ENCODE data around the gene ADAMTS9. TPM values are rescaled to one million over a fixed set of nuclear protein-coding genes. Genes with fewer than 3 reads are reported as not detected.

ADAMTS9 gene
- total RNA-seq, 6 donors from 2014 or later: 12.3 to 54.9 (median 26.6) TPM

DNA sequence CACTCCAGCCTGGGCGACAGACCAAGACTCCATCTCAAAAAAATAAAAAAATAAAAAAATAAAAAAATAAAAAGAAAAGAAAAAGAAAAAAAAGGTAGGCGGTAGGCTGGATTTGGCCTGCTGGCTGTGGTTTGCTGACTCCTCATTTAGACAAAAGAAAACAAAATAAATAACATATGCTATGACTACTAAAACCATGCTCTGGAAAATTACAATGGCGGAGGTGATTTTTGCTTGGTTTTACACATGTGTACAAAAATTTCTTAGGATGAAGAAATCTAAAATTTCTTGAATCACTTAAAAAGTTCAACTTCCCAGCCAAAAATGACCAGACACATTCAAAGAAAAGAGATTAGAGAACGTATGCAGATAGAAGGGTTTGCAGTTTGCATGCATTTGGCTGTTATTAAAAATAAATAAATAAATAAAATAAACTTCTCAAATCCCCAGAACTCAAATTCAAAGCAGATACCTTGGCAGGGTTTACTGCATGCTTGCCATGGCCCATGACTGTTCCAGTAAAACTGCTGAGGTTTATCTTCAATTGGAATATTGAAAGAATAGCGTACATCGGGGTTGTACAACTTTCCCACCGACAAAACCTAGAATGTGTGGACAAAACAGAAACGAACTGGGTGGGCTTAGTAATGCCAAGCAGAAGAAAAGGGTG, 65.9 kb downstream of the ADAMTS9 start:
- H3K27ac ChIP-seq: no peak overlapping the region
- H3K36me3 ChIP-seq: peaks cover 0 to 33% (median 1%) of the 10 kb centered on the region in 4 donors
- WGBS, 2 donors: 89 to 92% methylated on average over 8 of the region's 8 CpGs

DNA sequence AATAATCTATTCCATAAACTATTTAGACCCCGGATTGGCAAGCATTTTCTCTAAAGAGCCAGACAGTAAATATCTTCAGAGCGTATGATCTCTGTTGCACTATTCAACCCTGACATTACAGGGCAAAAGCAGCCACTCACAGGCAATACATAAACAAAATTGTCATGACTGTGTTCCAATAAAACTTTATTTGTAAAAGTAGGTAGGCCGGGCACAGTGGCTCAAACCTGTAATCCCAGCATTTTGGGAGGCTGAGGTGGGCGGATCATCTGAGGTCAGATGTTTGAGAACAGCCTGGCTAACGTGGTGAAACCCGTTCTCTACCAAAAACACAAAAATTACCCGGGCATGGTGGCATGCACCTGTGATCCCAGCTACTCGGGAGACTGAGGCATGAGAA, 66.5 kb downstream of the ADAMTS9 start:
- DNase-seq (no peak), ATAC-seq (ENCODE audit: low FRiP score in 2 of 2) (no peak)
- TF ChIP-seq EP300 (IDR thresholded peaks at IDR 0.05): no peak
- TF ChIP-seq POLR2A (IDR thresholded peaks at IDR 0.05): no peak
- no peak for TF ChIP-seq POLR2AphosphoS5 (IDR thresholded peaks at IDR 0.05)
- TF ChIP-seq, protein P1, sequence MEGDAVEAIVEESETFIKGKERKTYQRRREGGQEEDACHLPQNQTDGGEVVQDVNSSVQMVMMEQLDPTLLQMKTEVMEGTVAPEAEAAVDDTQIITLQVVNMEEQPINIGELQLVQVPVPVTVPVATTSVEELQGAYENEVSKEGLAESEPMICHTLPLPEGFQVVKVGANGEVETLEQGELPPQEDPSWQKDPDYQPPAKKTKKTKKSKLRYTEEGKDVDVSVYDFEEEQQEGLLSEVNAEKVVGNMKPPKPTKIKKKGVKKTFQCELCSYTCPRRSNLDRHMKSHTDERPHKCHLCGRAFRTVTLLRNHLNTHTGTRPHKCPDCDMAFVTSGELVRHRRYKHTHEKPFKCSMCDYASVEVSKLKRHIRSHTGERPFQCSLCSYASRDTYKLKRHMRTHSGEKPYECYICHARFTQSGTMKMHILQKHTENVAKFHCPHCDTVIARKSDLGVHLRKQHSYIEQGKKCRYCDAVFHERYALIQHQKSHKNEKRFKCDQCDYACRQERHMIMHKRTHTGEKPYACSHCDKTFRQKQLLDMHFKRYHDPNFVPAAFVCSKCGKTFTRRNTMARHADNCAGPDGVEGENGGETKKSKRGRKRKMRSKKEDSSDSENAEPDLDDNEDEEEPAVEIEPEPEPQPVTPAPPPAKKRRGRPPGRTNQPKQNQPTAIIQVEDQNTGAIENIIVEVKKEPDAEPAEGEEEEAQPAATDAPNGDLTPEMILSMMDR (IDR thresholded peaks at IDR 0.05): no peak
- Histone ChIP-seq H3K4me3 (no peak overlapping the region), H3K36me3 (peaks cover 0 to 32% (median 1%) of the 10 kb centered on the region in 4 donors), H3K9me3 (no peaks in the 10 kb centered on the region), H3K4me1 (peaks cover 0 to 6% (median 0%) of the 10 kb centered on the region in 4 donors), H3K27me3 (no peaks in the 10 kb centered on the region), H3K27ac (no peak overlapping the region)
- WGBS, 2 donors: 92 to 93% methylated on average over 8 of the region's 8 CpGs

More for the DNA sequence above, 65.9 kb downstream of the ADAMTS9 start:
- Histone ChIP-seq H3K9me3 (no peaks in the 10 kb centered on the region), H3K4me3 (no peak overlapping the region), H3K27me3 (no peaks in the 10 kb centered on the region), H3K4me1 (peaks cover 0 to 6% (median 0%) of the 10 kb centered on the region in 4 donors)
- TF ChIP-seq POLR2AphosphoS5 (IDR thresholded peaks at IDR 0.05): no peak
- TF ChIP-seq, protein P1 (IDR thresholded peaks at IDR 0.05): no peak
- no peak for TF ChIP-seq POLR2A (IDR thresholded peaks at IDR 0.05)
- no peak for TF ChIP-seq EP300 (IDR thresholded peaks at IDR 0.05)
- ATAC-seq (ENCODE audit: low FRiP score in 2 of 2): no peak
- no peak for DNase-seq

DNA sequence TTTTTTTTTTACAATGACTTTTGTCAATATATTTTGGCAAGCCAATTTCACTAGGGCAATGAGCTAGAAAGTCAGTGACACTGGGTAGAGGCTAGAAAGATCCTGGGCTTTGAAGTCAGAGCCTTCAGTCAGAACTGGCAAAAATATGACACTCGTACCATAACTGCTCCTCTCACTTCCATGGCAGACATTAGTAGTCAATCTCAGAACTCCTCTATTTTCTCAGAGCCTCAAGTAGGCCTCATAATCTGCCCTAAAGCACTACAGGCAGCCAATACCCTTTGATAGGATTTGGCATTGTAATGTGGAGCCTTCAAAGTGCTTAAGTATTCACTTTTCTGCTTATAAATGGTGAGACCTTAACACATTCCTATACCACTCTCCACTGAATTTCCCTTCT, 67.8 kb downstream of the ADAMTS9 start:
- Histone ChIP-seq H3K36me3 (peaks cover 0 to 40% (median under 1%) of the 10 kb centered on the region in 4 donors), H3K4me3 (no peak overlapping the region), H3K4me1 (peaks cover 0 to 6% (median 0%) of the 10 kb centered on the region in 4 donors), H3K9me3 (no peaks in the 10 kb centered on the region), H3K27ac (no peak overlapping the region), H3K27me3 (no peaks in the 10 kb centered on the region)
- 74 to 100% methylated on average over 1 of the region's 1 CpG for WGBS, 2 donors
- ATAC-seq (ENCODE audit: low FRiP score in 2 of 2) (no peak), DNase-seq (no peak)
- TF ChIP-seq POLR2AphosphoS5 (IDR thresholded peaks at IDR 0.05) (no peak), POLR2A (IDR thresholded peaks at IDR 0.05) (no peak), EP300 (IDR thresholded peaks at IDR 0.05) (no peak)
- TF ChIP-seq, protein P1 (IDR thresholded peaks at IDR 0.05): no peak

DNA sequence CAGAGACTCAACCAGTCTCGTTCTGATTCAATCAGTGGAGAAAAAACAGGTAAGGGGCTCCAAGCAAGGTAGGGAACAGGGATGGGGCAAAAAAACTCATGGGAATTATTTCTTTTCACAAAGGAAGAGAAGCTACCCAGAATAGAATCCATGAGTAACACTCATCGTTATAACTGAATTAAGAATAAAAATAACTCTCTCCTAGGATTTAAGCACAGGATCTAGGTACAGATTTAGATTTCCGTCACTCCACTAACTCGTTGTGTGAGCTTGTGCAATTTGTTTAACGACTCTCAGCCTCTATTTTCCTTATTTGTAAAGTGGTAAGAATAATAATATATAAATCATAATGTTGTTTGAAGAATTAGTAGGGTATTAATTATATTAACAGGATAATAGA, 68.6 kb downstream of the ADAMTS9 start:
- no peak overlapping the region for H3K27ac ChIP-seq
- ATAC-seq (ENCODE audit: low FRiP score in 2 of 2): no peak
- no peak overlapping the region for H3K4me3 ChIP-seq
- TF ChIP-seq EP300 (IDR thresholded peaks at IDR 0.05): no peak
- TF ChIP-seq POLR2AphosphoS5 (IDR thresholded peaks at IDR 0.05): no peak
- TF ChIP-seq, protein P1 (IDR thresholded peaks at IDR 0.05): no peak
- no peak for TF ChIP-seq POLR2A (IDR thresholded peaks at IDR 0.05)
- WGBS, 2 donors: 84 to 89% methylated on average over 5 of the region's 5 CpGs
- H3K36me3 ChIP-seq: peaks cover 0 to 47% (median 2%) of the 10 kb centered on the region in 4 donors
- no peak for DNase-seq
- peaks cover 0 to 6% (median 0%) of the 10 kb centered on the region in 4 donors for H3K4me1 ChIP-seq
- H3K9me3 ChIP-seq: no peaks in the 10 kb centered on the region
- no peaks in the 10 kb centered on the region for H3K27me3 ChIP-seq

DNA sequence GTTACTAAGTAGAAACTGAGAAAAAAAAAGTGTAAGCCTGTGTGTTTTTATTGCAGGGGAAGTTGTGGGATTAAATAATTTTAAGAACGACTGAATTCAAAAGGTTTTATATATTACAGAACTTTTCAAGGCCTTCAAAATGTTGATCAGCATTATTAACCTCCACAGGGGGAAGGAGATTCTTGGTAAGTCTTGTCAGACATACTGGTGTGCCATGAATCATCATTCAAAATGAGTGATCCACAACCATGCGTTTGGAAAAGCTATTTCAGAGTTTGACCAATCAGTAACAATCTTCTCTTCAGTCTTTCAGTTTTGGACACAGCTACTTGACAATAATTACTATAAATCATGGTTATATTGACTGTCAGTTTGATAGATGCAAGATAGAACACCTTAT, 70.2 kb downstream of the ADAMTS9 start:
- H3K4me3 ChIP-seq: no peak overlapping the region
- H3K36me3 ChIP-seq: peaks cover 0 to 49% (median 2%) of the 10 kb centered on the region in 4 donors
- no peaks in the 10 kb centered on the region for H3K9me3 ChIP-seq
- peaks cover 0 to 10% (median 7%) of the 10 kb centered on the region in 4 donors for H3K4me1 ChIP-seq
- ATAC-seq (ENCODE audit: low FRiP score in 2 of 2): no peak
- peak overlapping the region in 2 of 4 donors; percentile 59 to 63 for H3K27ac ChIP-seq
- 49 to 64% methylated on average over 2 of the region's 2 CpGs for WGBS, 2 donors
- H3K27me3 ChIP-seq: no peaks in the 10 kb centered on the region
- DNase-seq: no peak
- no peak for TF ChIP-seq POLR2AphosphoS5 (IDR thresholded peaks at IDR 0.05)
- TF ChIP-seq, protein P1 (IDR thresholded peaks at IDR 0.05): no peak
- TF ChIP-seq POLR2A (IDR thresholded peaks at IDR 0.05): no peak
- TF ChIP-seq EP300 (IDR thresholded peaks at IDR 0.05): no peak

Data from upper lobe of left lung (tissue), 6 donors.